LNCaP clone FGC (cell line): ENCODE data around the gene ANGPTL8.

Experiments used
- DNase-seq: peaks from one replicate; pipeline ENCODE4 v3.0.0-alpha.2; 2011; ENCODE audit warnings: low read depth
- H3K4me3 ChIP-seq: 2 replicates; pipeline ENCODE4 v1.5.1; 2011; ENCODE audit warnings: mild to moderate bottlenecking, low read depth, low read length, control low read depth
- CTCF ChIP-seq: IDR thresholded peaks from 2 replicates; pipeline ENCODE4 v1.5.1; 2012; ENCODE audit warnings: mild to moderate bottlenecking; ENCODE audit not compliant: control insufficient read depth, insufficient read depth; ENCODE audit errors: extremely low read depth

The ANGPTL8 gene

GRCh38 chr19:11204076-11204602, 35.3 kb upstream of the ANGPTL8 start:
- no peak for DNase-seq
- H3K4me3 ChIP-seq, result no peak overlapping the region

GRCh38 chr19:11204943-11205349, 34.5 kb upstream of the ANGPTL8 start:
- H3K4me3 ChIP-seq, result no peak overlapping the region
- DNase-seq, result no peak
- TF ChIP-seq CTCF, result no peak

More at GRCh38 chr19:11204076-11204602, 35.3 kb upstream of the ANGPTL8 start:
- TF ChIP-seq CTCF, result no peak

- no peak overlapping the region for H3K4me3 ChIP-seq
- no peak for DNase-seq
- no peak for TF ChIP-seq CTCF
Measured at GRCh38 chr19:11205939-11206570, 33.4 kb upstream of the ANGPTL8 start.

GRCh38 chr19:11208561-11209471, 30.6 kb upstream of the ANGPTL8 start:
- no peak overlapping the region for H3K4me3 ChIP-seq
- no peak for TF ChIP-seq CTCF
- no peak for DNase-seq

- no peak for DNase-seq
- no peak overlapping the region for H3K4me3 ChIP-seq
- TF ChIP-seq CTCF, result no peak
Measured at GRCh38 chr19:11209839-11210655, 29.4 kb upstream of the ANGPTL8 start.

- H3K4me3 ChIP-seq, result no peak overlapping the region
- TF ChIP-seq CTCF, result no peak
- DNase-seq, result no peak
Measured at GRCh38 chr19:11210656-11210928, 28.8 kb upstream of the ANGPTL8 start.
